Suprapubic skin (tissue), 4 donors: ENCODE data around the gene GRID1.

Experiments used
- POLR2A ChIP-seq, 2 donors: fragments of 450-650 bp; IDR thresholded peaks; one replicate each; pipeline ENCODE4 v1.6.1; 2017; ENCODE audit warnings: antibody characterized with exemption in 2 of 2, mild to moderate bottlenecking in 2 of 2, moderate library complexity in 2 of 2
- POLR2AphosphoS5 ChIP-seq, 3 donors: sonication (generic); formaldehyde crosslinking; IDR thresholded peaks; one replicate each; pipeline ENCODE4 v1.6.1; 2017; ENCODE audit warnings: antibody characterized with exemption in 3 of 3
- TF ChIP-seq, protein P1 (sequence below), 2 donors: fragments of 200-600 bp in 1 of 2; fragments of 450-650 bp in 1 of 2; sonication (generic) in 1 of 2; IDR thresholded peaks; one replicate each; pipeline ENCODE4 v1.5.1; 2016 to 2019; ENCODE audit warnings: antibody characterized with exemption in 2 of 2, mild to moderate bottlenecking in 1 of 2, moderate library complexity in 1 of 2

DNA sequence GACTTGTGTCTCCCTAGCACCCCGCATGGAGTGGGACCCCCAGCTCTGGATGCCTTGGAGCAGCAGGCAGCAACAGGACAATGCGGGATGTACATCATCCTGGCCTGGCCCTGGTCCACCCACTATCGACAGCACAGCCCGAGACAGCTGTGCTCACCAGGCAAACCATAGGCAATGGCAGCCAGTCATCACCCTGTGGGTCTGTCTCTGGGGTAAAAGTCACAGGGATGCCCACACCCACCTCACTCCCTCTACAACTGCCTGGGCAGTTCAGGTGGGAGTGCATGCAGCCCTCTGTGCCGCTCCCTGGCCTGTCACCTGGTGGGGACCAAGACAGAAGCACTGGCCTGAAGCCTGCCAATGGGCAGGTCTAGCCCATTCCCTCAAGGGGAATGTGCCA, 147.8 kb downstream of the GRID1 start:
- TF ChIP-seq, protein P1, sequence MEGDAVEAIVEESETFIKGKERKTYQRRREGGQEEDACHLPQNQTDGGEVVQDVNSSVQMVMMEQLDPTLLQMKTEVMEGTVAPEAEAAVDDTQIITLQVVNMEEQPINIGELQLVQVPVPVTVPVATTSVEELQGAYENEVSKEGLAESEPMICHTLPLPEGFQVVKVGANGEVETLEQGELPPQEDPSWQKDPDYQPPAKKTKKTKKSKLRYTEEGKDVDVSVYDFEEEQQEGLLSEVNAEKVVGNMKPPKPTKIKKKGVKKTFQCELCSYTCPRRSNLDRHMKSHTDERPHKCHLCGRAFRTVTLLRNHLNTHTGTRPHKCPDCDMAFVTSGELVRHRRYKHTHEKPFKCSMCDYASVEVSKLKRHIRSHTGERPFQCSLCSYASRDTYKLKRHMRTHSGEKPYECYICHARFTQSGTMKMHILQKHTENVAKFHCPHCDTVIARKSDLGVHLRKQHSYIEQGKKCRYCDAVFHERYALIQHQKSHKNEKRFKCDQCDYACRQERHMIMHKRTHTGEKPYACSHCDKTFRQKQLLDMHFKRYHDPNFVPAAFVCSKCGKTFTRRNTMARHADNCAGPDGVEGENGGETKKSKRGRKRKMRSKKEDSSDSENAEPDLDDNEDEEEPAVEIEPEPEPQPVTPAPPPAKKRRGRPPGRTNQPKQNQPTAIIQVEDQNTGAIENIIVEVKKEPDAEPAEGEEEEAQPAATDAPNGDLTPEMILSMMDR (IDR thresholded peaks at IDR 0.05), result no peak
- TF ChIP-seq POLR2A (IDR thresholded peaks at IDR 0.05) (no peak), POLR2AphosphoS5 (IDR thresholded peaks at IDR 0.05) (no peak)
